Measurements from ENCODE around the gene ARHGAP26. TPM values are rescaled to one million over a fixed set of nuclear protein-coding genes. Genes with fewer than 3 reads are reported as not detected.
"Not testable (repeated sequence)": the region's sequence is repeated elsewhere in the genome, so short reads cannot be mapped to it uniquely, and the experiment has no call there.

ARHGAP26 gene
- polyA plus RNA-seq, 1 donor (not counting 4 experiments of a cell fraction or from before 2014, with no cell fraction given), result 3.9 TPM

DNA sequence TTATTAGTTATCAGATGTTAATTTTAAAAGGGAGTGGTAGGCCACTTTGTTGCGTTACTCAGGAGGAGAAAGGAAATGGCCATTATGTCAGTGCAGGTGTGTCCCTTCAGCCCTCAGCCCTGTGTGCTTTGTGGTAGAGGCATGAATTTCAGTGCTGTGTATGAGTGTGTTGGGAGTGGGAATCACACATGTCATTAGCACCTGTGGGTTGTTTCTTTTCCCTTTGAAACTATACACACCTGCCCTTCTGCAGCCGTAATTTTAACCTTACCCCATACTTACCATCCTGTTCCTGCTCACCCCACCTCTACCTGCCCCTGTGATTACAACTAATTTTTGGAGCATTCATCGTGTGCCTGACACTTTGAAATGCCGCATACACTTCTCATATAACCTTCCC lies 156.4 kb downstream of the ARHGAP26 start:
- Histone ChIP-seq H3K36me3 (ENCODE audit: control insufficient read depth in 2 of 2, extremely low read depth in 1 of 2, insufficient read depth in 2 of 2, low read length in 2 of 2) (peaks cover 0 to under 1% of the 10 kb centered on the region in 2 experiments), H4K20me1 (ENCODE audit: control insufficient read depth, extremely low read depth, insufficient read depth, low read length) (no peaks in the 10 kb centered on the region), H2AFZ (ENCODE audit: control insufficient read depth, low read length) (no peak overlapping the region), H3K4me3 (ENCODE audit: control insufficient read depth in 2 of 3, extremely low read depth in 1 of 3, insufficient read depth in 2 of 3, low read depth in 1 of 3, low read length in 3 of 3) (no peak overlapping the region), H3K4me2 (ENCODE audit: control insufficient read depth, extremely low read depth, insufficient read depth, low read depth, low read length) (no peak overlapping the region), H3K4me1 (ENCODE audit: control insufficient read depth, extremely low read depth, insufficient read depth, low read length) (peaks cover 7% of the 10 kb centered on the region), H3K9me1 (ENCODE audit: control insufficient read depth, extremely low read depth, insufficient read depth, low read length) (no peaks in the 10 kb centered on the region), H3K9me3 (ENCODE audit: control insufficient read depth, low read depth, low read length) (no peaks in the 10 kb centered on the region), H3K27me3 (ENCODE audit: control insufficient read depth, extremely low read depth, insufficient read depth, low read length) (no peaks in the 10 kb centered on the region), H3K79me2 (ENCODE audit: control insufficient read depth, insufficient read depth, low read length) (no peaks in the 10 kb centered on the region), H3K9ac (ENCODE audit: control insufficient read depth, extremely low read depth, insufficient read depth, low read length) (no peak overlapping the region), H3K27ac (ENCODE audit: control insufficient read depth, insufficient read depth, low read length) (no peak overlapping the region)
- dilution Hi-C loops (cut with MboI; ENCODE audit: extremely low pct_ligation_motif_present, low sequenced_read_pairs), result no loop called here
- no peak for FAIRE-seq
- TF ChIP-seq EZH2 (IDR thresholded peaks at IDR 0.05; ENCODE audit: low read length), result no peak
- TF ChIP-seq, protein P1, sequence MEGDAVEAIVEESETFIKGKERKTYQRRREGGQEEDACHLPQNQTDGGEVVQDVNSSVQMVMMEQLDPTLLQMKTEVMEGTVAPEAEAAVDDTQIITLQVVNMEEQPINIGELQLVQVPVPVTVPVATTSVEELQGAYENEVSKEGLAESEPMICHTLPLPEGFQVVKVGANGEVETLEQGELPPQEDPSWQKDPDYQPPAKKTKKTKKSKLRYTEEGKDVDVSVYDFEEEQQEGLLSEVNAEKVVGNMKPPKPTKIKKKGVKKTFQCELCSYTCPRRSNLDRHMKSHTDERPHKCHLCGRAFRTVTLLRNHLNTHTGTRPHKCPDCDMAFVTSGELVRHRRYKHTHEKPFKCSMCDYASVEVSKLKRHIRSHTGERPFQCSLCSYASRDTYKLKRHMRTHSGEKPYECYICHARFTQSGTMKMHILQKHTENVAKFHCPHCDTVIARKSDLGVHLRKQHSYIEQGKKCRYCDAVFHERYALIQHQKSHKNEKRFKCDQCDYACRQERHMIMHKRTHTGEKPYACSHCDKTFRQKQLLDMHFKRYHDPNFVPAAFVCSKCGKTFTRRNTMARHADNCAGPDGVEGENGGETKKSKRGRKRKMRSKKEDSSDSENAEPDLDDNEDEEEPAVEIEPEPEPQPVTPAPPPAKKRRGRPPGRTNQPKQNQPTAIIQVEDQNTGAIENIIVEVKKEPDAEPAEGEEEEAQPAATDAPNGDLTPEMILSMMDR (optimal IDR thresholded peaks at IDR 0.05 in 1 of 3, IDR thresholded peaks at IDR 0.05 in 1 of 3, conservative IDR thresholded peaks at IDR 0.05 in 1 of 3; ENCODE audit: extremely low read depth in 1 of 3, insufficient read depth in 2 of 3, low read length in 3 of 3), result no peak
- DNase-seq (ENCODE audit: low read depth, low spot score), result no peak

DNA sequence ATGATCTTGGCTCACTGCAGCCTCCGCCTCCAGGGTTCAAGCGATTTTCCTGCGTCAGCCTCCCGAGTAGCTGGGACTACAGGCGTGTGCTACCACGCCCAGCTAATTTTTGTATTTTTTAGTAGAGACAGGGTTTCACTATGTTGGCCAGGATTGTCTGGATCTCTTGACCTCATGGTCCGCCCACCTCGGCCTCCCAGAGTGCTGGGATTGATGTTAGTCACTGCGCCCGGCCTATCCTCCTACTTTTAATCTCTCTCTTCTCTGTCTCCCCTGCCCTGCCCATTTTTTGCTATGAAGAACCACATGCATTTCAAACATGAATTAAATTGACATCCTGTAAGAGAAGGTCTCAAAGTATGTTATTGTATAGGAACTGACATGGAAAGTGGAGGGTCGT lies 158.8 kb downstream of the ARHGAP26 start:
- FAIRE-seq; H3K27ac ChIP-seq (ENCODE audit: control insufficient read depth, insufficient read depth, low read length); H3K4me1 ChIP-seq (ENCODE audit: control insufficient read depth, extremely low read depth, insufficient read depth, low read length); dilution Hi-C loops (cut with MboI; ENCODE audit: extremely low pct_ligation_motif_present, low sequenced_read_pairs); H3K4me2 ChIP-seq (ENCODE audit: control insufficient read depth, extremely low read depth, insufficient read depth, low read depth, low read length); H3K9ac ChIP-seq (ENCODE audit: control insufficient read depth, extremely low read depth, insufficient read depth, low read length); H4K20me1 ChIP-seq (ENCODE audit: control insufficient read depth, extremely low read depth, insufficient read depth, low read length); H3K79me2 ChIP-seq (ENCODE audit: control insufficient read depth, insufficient read depth, low read length); DNase-seq (ENCODE audit: low read depth, low spot score); H3K9me1 ChIP-seq (ENCODE audit: control insufficient read depth, extremely low read depth, insufficient read depth, low read length); H2AFZ ChIP-seq (ENCODE audit: control insufficient read depth, low read length); H3K27me3 ChIP-seq (ENCODE audit: control insufficient read depth, extremely low read depth, insufficient read depth, low read length); H3K4me3 ChIP-seq (ENCODE audit: control insufficient read depth in 2 of 3, extremely low read depth in 1 of 3, insufficient read depth in 2 of 3, low read depth in 1 of 3, low read length in 3 of 3); H3K36me3 ChIP-seq (ENCODE audit: control insufficient read depth in 2 of 2, extremely low read depth in 1 of 2, insufficient read depth in 2 of 2, low read length in 2 of 2); H3K9me3 ChIP-seq (ENCODE audit: control insufficient read depth, low read depth, low read length): not testable (repeated sequence)

DNA sequence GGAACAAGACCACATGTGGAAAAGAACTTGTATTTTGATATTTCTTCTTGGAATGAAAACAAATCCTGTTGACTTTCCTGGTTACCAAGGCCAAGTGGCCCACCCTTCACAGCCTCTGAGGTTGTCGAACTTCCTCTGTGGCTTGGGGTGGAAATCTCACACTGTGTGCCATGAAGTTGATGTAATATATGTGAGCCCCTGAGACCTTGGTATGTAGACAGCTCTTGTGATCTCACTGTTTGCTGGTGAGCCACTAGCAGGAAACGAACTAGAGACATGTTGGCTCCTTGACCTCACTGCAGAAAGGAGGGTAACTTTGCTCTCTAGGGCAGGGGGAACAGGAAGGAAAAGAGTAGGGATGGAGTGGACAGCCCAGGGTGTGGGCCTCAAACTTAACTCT lies 159.4 kb downstream of the ARHGAP26 start:
- Histone ChIP-seq H3K36me3 (ENCODE audit: control insufficient read depth in 2 of 2, extremely low read depth in 1 of 2, insufficient read depth in 2 of 2, low read length in 2 of 2) (peaks cover 1 to 3% of the 10 kb centered on the region in 2 experiments), H3K4me3 (ENCODE audit: control insufficient read depth in 2 of 3, extremely low read depth in 1 of 3, insufficient read depth in 2 of 3, low read depth in 1 of 3, low read length in 3 of 3) (no peak overlapping the region)
- dilution Hi-C loops (cut with MboI; ENCODE audit: extremely low pct_ligation_motif_present, low sequenced_read_pairs), result no loop called here

More for the DNA sequence above, 159.4 kb downstream of the ARHGAP26 start:
- no peaks in the 10 kb centered on the region for H3K9me1 ChIP-seq (ENCODE audit: control insufficient read depth, extremely low read depth, insufficient read depth, low read length)
- H3K9me3 ChIP-seq (ENCODE audit: control insufficient read depth, low read depth, low read length), result no peaks in the 10 kb centered on the region
- H3K4me1 ChIP-seq (ENCODE audit: control insufficient read depth, extremely low read depth, insufficient read depth, low read length), result peaks cover 4% of the 10 kb centered on the region
- no peak for TF ChIP-seq EZH2 (IDR thresholded peaks at IDR 0.05; ENCODE audit: low read length)
- TF ChIP-seq, protein P1 (optimal IDR thresholded peaks at IDR 0.05 in 1 of 3, IDR thresholded peaks at IDR 0.05 in 1 of 3, conservative IDR thresholded peaks at IDR 0.05 in 1 of 3; ENCODE audit: extremely low read depth in 1 of 3, insufficient read depth in 2 of 3, low read length in 3 of 3), result no peak
- no peak overlapping the region for H3K27ac ChIP-seq (ENCODE audit: control insufficient read depth, insufficient read depth, low read length)
- H2AFZ ChIP-seq (ENCODE audit: control insufficient read depth, low read length), result no peak overlapping the region
- no peaks in the 10 kb centered on the region for H3K79me2 ChIP-seq (ENCODE audit: control insufficient read depth, insufficient read depth, low read length)
- no peaks in the 10 kb centered on the region for H3K27me3 ChIP-seq (ENCODE audit: control insufficient read depth, extremely low read depth, insufficient read depth, low read length)
- FAIRE-seq (no peak), DNase-seq (ENCODE audit: low read depth, low spot score) (no peak)
- H3K4me2 ChIP-seq (ENCODE audit: control insufficient read depth, extremely low read depth, insufficient read depth, low read depth, low read length), result no peak overlapping the region
- no peak overlapping the region for H3K9ac ChIP-seq (ENCODE audit: control insufficient read depth, extremely low read depth, insufficient read depth, low read length)
- H4K20me1 ChIP-seq (ENCODE audit: control insufficient read depth, extremely low read depth, insufficient read depth, low read length), result no peaks in the 10 kb centered on the region

All from keratinocyte (primary cell).